GOT3 (cell line): ENCODE data around the gene CELF4.

Experiments
- DNase-seq: peaks from one replicate; lab custom pipeline; 2025; ENCODE audit warnings: mixed read lengths; lab: John Stamatoyannopoulos, UW

Gene CELF4

DNA sequence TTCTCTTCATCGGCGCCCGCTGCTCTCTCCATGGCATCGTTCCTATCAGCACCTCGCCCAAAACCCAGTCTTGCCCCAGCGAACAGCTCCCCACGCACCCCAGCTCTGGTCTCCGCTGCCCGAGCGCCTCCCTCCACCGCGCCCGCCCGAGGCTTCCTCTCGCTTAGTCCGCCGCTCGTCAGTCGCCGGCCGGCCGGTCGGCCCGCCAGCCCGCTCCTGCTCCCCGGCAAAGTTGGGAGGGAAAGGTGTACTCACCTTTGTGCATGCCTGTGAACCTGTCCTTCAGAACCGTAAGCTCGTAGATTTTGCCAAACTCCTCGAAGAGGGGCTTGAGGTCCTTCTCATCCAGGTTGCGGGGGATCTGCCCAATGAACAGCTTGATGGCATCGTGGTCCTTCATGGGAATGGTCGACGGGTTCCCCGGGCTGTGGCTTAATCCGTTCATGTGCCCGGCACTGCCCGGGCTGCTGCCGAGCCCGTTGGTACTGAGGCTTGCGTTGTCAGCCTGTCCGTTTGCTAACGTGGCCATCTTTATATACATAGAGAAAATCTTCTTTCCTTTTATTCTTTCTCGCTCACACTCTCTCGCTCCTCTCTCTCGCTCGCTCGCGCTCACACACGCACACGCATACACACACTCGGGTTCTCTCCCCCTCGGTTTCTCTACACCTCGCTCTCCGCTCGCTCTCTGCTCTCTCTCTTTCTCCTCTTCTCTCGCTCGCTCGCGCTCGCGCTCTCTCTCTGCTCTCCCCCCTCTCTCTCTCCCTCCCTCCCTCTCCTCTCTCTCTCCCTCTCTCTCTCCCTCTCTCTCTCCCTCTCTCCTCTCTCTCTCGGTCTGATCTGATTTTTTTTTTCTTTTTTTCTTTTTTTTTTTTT lies at the start of gene CELF4:
Gene CELF4, minus strand, starts transcription at position 698 of the 876 bp plus-strand sequence.
- DNase-seq = no peak

DNA sequence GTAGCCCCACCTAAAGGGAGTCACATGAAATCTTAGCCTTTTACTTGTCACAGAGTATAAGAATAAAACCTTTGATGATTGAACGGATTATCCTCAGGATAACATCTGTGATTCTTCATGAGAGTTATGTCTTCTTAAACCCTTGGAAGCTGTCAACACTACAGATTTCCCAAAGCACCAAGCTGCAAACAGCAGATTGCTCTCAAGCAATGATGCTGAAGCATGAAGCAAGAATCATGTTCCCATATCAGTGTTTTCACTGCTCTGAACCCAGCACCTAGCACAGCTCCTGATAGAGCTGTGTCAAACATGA lies 47.6 kb upstream of the CELF4 start:
- no peak for DNase-seq

DNA sequence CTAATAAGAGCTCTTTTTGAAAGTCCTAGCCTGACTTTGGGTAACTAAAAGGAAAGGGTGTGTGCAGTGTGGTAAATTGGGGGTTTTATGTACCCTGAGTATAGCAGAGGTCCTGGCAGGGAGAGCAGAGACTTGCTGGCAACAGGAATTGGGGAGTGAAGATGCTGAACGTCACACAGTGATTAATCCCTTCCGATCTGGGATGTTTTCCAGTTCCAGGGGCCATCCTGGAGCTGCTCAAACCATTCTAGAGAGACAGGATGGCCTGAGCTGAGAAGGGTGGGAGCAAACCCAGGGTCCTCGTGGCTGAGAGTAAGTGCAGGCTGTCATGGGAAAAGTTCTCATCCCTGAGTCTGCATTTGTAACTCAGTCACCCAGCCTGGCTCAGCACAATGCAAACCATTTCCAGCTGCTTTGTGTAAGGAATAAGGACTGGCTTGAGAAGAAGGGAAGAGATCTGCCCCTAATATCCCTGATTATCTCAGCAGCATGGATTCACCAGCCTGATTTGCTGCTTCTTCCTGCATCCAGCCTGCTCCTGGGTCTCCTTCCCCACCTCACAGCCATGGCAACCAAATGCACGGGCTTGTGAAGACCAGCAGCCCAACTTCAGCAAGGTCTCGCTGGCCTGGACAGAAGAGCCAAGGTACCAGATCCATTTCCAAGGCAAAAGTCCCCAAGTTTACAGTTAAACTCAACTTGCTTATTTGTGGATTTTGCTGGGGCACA lies 47.1 kb upstream of the CELF4 start:
- DNase-seq = no peak

DNA sequence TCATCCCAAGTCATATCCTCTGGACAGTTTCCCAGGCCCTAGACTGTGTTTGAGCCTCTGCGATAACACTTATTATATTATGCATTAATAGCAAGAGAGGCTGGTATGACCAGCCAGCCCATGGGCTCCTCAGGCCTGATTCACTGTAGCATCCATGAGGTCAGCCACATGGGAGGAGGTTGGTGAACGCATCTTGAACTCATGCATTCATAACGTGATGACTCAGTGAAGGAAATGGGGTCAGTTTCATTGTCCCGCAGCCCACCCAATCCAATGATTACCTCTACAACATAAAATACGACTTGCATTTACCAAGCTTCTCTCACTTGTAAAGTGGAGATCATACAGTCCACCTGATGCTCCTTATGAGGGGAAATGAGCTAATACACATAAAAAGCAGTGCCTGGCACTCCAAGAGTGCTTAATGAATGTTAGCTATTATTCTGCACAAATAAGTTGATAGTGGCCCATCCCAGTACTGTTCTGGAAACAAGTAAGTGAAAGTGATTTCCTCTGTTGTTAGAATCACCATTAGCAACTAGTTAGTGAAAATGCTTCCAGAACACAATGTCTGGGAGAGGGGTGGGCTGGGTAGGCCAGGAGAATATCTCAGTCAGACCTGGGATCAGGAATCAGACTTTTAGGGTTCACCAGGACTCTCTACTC lies 46.1 kb upstream of the CELF4 start:
- no peak for DNase-seq

DNA sequence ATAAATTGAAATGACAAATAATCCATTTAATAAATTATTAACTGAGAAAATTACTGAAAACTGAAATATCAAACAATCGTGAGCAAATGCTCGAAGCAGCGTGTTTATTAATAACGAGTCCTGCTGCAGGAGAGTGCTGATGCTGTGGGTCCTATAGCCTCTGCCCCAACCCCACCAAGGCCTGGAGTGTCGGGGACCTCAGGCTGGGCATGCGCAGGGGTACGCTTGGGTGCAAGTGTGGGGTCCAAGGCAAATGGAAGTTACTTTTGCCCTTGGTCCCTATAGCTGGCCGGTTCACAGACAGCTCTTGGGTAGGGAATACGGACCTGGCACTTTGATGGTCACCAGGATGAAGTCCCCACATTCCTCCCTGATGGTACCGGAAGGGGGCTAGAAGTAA lies 43.3 kb upstream of the CELF4 start:
- DNase-seq = no peak

DNA sequence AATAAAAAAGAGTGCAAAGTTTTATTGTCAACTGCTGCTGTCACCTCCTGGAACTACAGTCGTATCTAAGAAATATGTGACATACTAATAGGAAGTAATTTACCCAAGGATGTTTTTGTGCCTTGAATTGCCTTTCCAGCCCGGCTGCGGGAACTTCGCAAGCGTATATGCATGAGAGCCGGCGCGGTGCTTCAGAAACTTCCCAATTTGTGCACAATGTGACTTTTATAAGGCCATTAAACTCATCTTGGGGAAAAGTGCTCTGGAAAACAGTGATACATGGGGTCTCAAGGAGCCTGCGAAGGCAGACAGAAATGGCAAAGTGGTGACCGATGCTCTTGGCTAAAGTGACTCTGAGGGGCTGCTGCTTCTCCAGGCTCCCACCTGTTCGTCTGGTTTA lies 41.7 kb upstream of the CELF4 start:
- DNase-seq = no peak

DNA sequence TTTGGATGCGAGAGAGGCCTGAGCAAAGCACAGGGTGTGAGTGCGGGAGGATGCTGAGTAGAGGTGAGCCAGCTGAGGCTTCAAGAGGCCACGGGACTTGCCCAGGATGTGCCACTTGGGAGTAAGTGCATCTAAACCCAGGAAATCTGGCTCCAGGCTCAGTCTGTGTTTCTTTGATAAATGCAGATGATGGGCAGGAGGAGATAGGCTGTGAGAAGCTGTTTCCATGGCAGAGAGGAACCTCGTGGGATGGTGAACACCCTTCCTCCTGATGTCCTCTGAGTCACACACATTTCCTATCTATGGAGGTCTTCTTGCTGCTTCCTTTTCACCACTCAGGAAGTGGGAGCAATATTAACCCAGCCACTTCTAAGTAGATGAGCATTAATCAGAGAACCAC lies 38.4 kb upstream of the CELF4 start:
- DNase-seq = no peak

DNA sequence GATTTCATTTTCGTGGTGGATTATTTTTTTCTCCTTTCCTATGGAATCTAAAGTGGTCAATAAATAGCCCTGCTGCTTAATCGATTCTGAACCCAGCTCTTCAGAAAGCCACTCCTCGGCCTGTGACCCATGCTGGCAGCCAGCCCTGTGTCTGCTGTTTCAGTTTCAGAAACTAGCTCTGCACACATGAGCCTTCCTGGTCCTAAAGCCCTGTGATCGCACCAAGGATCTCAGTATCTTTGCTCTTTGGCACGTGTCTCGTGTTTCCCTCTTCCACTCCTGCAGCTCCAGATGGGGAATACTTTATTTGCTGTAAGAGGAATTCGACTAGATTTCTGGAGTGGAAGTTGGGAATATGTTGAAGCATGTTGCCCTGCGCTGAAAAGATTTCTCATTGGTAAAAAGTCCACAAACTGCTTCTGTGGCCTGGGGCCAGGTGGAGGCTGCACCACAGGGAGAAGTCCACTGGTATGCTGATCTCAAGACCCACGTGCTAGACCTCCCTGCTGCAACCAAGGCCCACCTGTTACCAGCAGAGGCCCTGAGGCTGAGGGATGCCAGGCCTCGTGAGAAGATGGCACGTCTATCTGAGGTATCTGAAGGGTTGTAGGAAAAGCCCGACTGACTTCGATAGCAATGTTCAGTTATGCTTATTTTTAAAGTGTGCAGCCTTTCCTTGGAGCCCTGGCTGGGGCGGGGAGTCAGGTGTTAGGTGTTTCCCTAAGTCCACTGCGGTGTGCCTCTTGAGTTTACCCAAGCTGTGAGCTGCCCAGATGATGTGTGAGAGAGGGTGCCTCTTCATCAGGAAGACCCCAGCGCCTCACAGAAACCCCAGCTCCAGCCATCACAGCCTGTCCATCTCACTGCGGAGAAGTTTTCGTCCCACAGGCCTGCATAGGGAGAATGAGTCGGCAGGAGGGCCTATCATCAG lies 33.6 kb upstream of the CELF4 start:
- DNase-seq = no peak

DNA sequence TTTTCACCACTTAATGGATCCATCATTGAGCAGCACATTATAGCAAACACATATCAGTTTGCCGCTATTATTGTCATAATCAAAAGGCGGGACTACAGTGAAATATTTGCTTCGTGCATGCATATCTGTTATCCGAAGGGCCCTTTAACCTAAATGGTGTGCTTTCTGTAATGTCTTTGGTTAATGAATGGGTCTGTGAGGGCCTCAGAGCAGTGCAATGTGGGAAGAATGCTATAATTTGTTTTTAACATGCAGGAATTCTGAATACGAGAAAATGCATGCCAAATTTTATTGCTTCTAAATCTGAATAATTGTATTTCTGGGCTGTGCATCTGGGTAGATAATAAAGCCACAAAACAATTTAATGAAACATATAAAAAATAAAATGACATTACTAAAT lies 32.8 kb upstream of the CELF4 start:
- DNase-seq = no peak

DNA sequence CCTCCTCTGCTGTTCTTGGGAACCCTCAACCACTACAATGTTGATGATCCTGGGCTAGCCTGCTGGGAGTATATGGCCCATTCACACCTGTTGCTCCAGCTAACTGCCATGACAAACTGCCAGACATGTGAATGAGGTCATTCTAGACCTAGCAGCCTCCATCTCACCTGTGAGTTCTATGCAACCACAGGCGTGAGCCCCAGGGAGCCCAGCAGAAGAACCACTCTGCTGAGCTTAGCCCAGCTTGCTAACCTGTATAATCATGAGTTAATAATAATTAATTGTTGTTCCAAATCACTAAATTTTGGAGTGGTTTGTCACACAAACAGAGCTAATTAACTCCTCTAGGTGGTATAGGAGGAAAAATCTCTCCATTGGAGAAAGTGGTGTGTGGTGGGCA lies 24.7 kb upstream of the CELF4 start:
- no peak for DNase-seq

DNA sequence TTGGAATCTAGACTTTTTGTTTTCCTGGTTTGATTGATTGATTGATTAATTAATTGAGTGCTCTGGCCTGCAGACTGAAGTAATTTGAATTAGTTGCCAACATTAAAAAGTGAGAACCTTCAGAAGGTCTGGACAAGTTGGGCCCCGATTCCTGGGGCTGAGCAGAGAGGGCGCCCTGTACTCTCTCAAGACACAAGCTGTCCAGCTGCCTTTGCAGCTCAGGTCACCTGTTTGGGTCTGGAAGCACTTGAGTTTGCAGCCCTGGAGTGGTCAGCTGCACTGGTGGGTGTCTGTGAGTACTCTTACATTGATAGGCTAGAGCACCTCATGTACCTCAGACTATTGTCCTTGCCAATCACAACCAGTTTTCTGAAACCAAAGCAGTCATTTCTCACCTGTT lies 22.7 kb upstream of the CELF4 start:
- DNase-seq = no peak

DNA sequence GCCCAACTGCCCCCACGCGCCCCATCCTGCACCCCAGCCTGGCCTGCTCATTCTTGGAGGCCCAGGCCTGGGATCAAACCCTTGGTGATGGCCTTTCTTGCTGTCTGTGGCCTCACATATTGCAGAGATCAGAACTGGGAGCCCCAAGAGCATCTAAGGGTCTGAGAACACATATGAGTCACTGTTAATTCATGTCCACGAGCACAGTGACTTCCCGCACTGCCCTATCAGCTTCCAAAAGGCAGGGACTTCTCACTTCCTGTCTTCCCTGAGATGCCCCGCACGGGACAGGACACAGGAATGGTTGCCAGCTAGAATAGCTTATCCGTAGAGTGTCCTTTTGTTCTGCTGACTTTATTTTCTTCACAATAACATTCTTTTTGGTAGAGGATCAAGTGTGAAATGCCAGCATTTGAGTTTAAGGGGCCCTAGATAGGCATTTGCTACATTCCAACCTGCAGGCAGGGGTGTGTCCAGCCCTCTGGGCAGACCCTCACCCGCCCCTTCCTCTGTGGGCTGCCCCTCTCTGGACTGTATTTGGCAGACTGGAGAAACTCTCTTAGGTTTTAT lies 21.1 kb upstream of the CELF4 start:
- DNase-seq = no peak

DNA sequence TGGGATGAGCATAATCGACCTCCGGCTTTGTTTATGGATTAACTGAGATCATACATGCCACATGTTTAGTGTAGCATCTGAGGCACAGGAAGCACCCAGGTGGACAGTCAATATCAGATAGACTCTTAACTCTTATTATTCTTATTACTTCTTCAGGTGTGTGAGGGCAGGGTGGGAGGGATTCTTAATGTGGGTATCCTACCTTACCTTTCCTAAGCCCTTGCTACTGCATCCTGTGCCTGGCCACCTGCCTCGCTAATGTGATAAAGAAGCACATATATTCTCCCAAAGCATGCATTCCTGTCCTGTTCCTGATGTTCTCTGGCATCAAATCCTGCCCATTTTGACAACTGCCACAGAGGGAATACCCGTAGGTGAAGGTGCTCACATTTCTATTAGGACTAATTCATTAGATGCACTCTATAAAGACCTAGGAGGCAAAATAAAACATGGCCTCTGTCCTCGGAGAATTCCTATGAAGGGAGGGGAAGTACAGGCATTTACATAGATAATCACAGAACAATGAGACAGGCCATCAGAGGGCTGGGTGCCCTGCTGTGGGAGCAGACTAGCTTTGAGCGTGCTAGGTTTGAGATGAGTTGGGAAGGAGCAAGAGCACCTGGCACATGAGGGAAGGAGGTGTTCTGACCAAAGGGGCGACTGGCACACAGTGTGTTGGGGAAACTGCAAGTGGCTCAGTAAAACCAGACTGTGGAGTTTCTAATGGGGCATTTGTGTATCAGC lies 19.5 kb upstream of the CELF4 start:
- DNase-seq = no peak

DNA sequence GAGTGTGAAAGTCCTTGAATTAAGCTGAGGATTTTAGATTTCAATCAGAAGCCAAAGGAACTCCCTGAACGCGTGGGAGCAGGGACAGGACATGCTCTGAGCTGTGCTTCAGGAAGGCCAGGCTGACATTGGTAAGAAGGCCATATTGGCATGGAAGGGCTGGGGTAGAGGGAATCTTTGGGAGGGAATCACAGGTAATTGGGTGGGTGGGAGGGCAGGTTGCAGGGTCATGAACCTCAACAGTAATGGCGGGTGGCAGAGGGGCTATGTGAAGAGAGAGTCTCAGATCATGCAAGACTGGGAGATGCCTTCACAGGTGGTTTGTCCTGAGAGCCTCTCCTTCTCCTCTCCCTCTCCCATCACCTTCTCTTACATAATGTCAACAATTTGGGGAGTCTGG lies 18.6 kb upstream of the CELF4 start:
- no peak for DNase-seq

DNA sequence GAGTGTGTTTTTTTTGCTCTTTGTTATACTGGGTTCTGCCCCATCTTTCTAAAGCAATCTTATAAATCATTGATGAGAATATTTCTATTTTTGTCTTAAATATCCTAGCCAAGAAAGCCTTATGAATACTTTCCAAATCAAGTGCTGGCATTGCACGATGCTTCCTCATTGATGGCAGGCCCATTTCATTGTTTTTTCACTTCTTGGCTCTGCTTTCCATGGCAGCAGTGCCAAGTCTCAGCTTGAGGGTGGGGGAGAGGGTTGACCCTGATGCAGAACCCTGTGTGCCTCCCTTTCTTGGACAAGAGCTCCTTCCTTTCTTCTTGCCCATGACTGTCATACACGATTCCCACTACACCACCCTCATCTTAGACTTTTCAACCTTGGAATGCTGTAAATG lies 16.7 kb upstream of the CELF4 start:
- DNase-seq = no peak

DNA sequence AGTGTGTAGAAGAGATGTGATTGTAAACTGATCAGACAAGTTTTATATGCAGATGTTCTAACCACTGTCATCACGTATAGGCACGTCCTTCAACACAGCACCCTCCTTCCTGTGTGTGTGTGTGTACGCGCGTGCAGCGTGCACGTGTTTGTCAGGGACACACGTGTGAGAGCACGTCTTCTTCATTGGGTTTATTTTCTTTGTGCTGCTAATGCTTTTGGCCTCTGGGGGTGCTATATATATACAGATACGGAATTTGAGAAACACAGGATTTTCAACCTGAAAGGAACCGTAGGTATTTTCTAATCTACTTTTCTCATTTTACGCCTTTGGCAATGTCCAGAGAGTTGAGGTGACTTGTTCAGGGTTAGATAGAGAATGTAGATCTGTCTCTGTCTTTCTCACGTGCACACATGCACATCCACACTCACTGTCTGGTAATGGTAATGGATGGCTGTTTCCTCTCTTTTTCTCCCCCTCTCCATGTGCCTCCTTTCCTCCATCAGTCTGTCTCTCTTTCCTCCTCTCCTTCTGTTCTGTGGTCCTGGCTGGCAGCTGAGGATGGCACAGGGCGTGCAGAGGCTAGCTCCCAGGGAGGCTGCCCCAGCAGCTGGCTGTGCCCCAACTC lies 13.4 kb upstream of the CELF4 start:
- no peak for DNase-seq

DNA sequence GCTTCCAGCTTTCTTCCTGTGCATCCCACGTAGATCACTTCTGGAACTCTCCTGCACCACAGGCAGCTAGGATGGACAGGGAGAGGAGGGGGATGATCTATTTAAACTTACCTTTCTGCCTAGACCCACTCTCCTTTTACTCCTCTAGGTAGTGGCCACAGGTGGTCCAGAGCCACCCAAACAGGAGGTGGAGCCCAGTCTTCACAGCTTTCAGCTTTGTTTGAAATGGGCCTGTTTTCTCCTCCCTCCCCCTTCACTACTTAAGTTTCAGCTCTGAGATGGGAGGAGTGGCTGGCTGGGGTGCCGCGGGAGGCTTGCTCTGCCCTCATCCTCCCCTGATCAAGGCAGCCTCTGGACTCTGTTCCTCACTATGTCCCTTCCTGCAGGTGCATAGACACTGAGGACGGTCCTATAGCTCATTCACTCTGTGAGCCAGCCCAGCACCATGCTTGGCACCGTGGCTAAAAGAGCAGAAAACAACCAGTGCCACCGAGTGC lies 12.6 kb upstream of the CELF4 start:
- no peak for DNase-seq

DNA sequence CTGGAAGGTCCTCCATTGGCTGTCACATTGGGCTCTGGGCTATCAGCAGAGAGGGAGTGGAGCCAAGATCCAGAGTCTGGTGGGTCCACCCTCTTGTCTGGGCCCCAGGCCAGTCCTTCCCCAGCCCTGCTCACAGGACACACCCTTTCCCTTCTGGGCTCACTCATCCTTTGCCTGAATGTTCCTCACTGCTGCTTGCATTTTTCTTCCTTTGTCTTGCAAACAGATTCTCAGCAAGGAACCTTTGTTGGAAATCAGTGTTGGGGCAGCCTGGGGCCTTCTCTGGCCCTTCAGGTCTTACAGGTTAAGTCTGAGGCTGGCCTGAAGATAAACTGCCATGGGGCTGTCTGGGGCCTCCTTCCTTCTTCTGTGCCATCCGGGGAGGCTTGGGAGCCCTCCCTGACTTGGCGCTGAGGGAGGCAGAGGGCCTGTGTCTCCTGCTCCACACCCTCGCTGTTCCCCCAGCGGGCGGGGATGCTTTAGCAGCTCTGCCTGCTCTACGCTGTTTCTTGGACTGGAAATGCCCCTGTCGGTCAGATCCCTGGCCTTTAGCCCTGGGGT lies 11.5 kb upstream of the CELF4 start:
- no peak for DNase-seq

DNA sequence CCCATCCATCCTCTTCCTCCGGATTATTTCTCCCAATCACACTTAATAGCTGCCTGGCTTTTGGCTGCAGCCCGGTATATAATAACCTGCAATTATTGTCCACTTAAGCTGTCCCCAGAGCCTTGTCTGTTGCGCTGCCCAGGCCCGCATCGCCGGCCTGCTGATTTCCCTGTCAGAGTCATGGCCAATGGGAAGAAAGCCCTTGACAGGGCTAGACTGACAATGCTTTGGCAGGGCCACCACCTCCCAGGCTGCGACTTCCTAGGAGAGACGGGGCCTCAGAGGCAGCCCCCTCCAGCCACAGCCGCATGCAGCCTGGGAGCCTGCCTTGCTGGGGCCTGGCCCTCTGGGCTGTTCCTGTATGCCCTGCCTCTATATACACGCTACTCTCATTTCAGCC lies 10.0 kb upstream of the CELF4 start:
- no peak for DNase-seq

DNA sequence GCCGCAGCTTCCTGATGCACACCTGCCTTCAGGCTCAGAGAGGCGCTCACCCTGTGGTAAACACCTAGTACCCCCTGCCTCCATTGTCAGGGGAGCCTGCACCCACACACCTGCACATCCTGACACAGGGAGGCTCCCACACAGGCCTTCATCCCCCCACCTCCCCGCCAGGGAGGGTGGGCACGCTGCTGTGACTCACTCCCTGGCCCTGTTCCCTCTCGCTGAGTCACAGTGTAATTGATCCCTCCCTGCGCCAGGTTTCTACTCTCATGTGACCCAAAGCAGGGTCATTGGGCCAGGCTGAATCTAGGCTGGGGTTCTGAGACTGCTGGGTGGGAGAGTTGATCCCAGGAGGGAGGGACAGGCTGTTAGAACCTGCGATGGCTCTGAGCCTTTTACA lies 8.5 kb upstream of the CELF4 start:
- no peak for DNase-seq
